NCI-H748 treated with DMSO at 0.1 percent for 48 hours (cell line): Measurements from ENCODE around the gene SIGLEC7.
"Not testable (repeated sequence)": the region's sequence is repeated elsewhere in the genome, so short reads cannot be mapped to it uniquely, and the experiment has no call there.

Experiments used
- DNase-seq: peaks from one replicate; lab custom pipeline; 2025; lab: John Stamatoyannopoulos, UW

Gene SIGLEC7

DNA sequence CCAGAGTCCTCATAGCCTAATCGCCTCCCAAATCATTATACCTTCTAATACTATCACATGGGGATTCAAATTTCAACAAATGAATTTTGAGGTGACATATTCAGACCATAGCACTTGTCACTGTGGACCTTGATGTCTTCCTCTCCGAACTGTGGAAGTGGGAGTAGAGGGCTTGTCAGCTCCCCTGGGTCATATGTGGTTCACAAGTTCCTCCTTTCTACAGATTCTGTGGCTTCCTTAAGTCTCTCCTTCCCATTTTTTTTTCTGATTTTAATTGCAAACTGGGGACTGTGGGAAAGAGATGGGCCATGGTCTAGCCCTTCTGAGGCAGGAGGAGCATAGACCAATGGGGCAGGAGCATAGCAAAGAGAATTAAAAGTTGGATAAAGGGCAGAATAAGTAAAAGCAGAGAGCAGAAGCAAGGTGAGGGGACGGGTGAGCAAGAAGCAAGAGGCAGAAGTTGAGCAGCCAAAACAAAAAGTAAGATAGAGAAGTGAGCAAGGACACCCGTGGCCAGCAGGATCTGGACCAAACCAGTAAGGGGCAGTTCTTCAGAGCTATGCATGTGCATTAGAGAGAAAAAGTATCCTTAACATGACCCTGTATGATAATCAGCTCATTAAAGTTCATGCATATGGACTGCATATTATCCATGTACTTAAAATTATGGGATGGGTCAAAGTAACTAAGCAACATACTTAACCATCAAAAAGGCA is 2.6 kb upstream of the SIGLEC7 start:
- no peak for DNase-seq

DNA sequence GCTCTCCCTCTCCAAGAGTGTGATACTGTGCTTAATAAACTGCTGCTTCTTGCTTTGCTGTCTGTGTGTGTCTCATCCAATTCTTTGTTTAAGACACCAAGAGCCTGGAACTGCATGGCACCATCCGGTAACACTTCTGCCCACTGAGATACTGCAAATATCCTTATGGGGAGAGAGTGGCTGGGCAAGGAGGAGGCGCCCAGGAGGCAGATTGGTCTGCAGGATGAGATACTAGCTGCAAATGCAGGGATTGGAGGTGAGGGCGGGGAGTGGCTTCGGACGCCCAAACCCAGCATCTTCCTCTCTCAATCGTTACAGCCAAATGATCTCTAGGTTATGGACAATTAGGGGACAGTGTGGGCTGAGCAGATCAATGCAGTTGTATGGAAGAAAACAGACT is 1.7 kb upstream of the SIGLEC7 start:
- no peak for DNase-seq

DNA sequence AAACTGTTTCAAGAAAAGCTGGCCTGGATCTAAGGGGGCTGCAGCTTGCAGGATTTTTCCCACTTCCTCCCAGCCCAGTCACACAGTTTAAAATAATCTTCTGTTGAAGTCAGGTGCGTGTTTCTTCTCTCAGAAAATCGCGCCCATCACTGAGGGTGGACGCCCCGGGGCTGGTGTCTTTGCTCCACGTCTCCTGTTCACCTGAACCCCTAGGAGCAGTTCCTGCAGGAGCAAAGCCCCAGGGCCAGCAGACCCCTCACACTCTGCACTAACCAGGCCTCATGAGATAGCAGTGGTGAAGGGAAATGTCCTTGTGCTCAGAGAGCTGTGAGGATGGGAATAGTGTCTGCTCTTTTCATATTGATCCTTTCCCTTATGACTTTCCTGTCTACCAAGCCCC is 920 bp upstream of the SIGLEC7 start:
- DNase-seq: no peak

DNA sequence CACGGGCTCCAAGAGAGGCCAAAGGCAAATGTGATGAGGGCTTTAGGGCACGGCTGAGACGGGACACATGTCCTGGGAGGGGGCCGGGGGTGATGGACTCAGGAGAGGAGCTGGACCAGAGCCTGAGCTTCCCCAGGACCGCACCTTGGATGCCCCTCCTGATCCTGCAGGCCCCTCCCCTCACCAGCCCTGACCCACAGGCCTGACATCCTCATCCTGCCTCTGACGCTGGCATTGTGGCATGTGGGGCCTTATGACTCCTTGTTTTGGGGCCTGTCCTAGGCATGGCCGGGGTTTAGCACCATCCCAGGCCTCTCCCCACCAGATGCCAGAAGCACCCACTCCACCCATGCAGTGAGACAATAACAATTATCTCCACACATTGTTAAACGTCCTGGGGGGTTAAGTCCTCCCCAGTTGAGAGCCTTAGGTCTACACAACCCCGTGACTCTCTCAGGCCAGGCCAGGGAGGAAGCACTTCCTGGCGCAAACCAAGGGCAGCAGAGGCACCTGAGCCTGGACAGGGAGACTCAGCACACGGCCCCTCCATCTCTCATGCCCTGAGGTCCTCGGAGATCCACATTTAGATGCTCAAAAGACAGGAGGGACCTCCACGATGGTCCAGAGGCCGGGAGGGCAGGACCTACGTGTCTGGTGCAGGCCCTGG is 841 bp downstream of the SIGLEC7 start:
- DNase-seq: not testable (repeated sequence)

DNA sequence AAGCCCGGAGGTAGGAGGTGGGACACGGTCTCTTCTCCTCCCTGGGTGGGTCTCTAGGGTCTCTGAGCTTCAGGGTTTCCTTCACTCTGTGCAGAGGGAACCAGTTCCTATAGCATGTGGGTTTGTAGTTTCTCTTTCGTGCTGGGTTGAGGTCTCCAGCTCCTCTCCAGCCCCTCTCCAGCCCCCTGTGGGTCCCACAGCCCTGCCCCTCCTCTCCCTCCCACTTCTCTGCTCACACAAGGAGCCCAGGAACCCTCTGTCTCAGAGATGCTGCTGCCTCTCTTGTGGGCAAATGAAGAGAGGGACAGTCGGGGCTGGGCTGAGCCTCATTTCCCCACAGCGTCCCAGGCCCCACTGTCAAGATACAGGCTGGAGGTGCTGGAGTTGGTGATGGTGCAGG is 1.4 kb downstream of the SIGLEC7 start:
- DNase-seq: no peak

DNA sequence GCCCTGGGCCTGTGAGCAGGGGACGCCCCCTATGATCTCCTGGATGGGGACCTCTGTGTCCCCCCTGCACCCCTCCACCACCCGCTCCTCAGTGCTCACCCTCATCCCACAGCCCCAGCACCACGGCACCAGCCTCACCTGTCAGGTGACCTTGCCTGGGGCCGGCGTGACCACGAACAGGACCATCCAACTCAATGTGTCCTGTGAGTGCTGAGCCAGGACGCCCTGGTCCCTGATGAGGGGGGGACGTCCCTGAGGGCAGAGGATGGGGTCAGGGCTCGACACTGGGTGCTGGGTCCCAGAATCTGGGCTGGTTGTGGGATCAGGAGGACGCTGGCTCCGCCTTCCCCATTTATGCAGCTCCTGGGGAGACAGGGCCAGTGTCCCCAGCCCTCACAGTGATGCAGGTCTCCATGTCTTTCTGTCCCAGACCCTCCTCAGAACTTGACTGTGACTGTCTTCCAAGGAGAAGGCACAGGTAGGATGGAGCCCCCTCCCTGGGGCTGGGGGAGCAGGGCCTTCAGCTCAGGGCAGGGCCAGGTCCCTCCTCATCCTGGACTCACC is 2.5 kb downstream of the SIGLEC7 start:
- DNase-seq: no peak

DNA sequence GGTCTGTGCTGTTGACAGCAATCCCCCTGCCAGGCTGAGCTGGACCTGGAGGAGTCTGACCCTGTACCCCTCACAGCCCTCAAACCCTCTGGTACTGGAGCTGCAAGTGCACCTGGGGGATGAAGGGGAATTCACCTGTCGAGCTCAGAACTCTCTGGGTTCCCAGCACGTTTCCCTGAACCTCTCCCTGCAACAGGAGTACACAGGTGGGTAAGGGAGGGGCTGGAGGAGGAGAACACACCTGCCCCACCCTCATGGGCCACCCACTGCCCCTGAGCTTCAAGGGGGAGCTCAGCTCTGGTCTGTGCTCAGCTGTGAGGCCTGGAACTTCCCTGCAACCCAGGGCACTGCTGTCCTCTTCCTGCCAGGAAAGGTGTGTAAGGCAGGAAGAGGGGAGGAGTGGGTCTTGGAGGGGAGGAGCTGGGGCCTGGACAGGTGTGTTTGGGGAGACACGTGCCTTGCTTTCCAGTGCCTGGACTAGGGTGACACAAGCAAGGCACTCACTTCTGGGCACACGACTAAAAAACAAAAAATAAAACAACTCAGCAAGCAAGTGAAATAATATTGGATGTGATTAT is 3.9 kb downstream of the SIGLEC7 start:
- DNase-seq: no peak

DNA sequence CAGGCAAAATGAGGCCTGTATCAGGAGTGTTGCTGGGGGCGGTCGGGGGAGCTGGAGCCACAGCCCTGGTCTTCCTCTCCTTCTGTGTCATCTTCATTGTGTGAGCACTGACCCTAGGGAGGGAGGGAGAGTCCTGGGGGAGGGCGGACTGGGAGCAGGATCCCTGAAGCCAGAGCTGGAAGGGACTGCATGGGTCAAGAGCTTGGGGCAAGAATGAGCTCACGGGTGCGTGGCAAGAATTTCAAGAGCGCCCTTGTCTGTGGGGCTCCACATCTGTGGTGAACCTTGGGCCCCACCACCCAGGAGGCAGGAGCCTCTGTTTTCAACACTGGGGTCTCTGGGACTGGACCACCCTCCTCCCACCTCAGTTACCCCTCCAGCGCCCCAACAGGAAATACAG is 4.7 kb downstream of the SIGLEC7 start:
- no peak for DNase-seq

DNA sequence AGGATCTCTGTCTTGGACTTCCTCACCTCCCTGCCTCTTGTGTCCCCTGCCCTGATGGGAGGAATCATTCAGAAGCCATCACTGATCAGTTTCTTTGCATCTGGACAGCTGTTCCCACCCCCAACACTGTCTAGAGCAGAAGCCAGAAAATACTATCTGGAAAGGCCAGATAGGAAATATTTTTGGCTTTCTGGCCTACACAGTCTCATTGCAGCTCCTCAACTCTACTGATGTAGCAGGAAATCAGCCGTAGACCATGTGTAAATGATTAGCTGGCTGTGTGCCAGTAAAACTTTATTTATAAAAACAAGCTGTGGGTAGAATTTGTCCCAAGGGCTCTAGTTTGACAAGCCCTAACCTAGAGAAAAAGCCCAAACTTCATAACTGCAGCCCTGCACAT is 5.6 kb downstream of the SIGLEC7 start:
- no peak for DNase-seq

DNA sequence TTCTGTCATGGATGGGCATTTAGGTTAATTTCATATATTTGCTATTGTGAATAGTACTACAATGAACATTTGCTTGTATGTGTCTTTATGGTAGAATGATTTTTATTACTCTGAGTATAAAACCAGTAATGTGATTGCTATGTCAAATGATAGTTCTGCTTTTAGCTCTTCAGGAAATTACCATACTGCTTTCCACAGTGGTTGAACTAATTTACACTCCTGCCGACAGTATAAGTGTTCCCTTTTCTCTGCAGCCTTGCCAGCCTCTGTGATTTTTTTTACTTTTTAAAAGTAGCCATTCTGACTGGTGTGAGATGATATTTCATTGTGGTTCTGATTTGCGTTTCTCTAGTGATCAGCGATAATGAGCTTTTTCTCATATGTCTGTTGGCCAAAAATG is 6.5 kb downstream of the SIGLEC7 start:
- DNase-seq: no peak

DNA sequence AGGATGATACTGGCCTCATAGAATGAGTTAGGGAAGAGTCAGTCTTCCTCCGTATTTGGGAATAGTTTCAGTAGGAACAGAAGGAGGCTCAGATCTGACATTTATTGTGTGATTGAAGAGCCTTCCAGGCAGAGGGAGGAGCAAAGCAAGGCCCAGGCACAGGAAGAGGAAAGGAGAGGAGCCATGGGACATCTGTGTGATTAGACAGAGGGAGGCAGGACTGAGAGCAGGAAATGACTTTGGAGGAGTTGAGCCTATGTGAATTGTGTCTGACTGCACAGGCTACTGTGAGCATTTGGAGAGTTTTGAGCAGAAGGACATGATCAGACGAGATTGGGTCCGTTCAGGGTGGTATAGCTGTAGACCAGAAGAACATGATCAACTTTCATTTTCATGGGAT is 8.5 kb downstream of the SIGLEC7 start:
- DNase-seq: no peak

DNA sequence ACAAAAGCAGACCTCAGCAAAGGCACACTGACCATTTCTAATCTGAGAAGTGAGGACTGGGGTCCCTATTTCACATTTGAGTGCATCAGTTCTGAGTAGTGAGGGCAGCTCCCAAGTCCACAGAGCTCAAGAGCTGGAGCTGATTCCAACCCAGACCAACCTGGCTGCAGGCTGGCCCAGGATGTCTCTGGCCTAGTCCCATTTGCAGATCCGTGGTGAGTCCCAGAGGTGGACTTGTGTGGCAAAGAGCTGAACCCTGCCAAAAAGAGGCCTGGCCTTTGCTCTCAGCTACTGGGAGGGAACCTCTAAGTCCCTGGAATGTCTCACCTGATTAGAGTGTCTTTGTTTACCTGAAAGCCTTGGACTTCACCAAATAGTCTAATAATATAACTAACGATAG is 14.6 kb downstream of the SIGLEC7 start:
- DNase-seq: no peak

DNA sequence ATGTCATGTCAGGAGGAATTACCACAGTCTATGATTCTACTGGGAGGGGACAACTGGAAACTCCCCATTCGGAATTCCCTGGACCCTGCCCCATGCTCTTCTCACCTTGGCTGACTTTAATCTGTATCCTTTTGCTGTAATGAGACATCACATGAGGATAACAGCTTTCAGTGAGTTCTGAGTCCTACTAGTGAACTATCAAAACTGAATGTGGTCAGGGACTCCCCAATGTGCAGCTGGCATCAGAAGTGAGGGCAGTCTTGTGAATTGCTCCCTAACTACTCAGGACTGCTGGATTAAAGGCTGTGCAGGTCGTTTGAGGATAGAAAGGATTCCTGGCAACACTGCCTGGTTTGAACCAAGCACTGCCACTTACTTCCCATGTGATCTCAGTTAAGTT is 15.2 kb downstream of the SIGLEC7 start:
- no peak for DNase-seq

DNA sequence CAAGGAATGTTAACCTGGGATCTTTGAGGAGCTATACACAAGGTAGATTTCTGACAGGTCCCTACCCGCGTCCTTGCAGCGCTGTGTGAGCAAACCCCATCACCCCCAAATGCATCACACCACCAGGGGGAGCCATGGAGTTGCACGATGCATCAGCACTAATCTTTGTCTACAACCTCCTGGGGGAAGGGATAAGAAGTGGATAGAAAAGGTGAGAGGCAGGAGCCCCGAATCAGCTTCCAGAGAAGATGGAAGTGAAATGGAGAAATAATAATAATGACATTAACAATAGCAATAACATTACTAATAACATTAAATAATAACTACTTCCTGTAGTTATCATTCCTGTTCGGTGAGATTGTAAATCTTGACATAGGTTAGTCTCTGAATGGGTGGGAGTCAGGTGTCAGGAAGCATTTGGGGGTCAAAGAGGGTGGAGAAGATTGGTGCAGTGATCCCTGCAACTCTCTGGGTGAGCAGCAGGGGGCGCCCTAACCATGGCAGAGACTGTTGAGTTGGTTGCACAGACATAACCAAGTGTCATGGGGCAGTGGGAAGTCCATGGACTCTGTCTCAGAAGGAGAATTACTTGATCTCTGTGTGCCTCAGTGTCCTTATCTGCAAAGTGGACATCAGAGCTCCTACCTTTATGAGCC is 16.5 kb downstream of the SIGLEC7 start:
- DNase-seq: no peak

DNA sequence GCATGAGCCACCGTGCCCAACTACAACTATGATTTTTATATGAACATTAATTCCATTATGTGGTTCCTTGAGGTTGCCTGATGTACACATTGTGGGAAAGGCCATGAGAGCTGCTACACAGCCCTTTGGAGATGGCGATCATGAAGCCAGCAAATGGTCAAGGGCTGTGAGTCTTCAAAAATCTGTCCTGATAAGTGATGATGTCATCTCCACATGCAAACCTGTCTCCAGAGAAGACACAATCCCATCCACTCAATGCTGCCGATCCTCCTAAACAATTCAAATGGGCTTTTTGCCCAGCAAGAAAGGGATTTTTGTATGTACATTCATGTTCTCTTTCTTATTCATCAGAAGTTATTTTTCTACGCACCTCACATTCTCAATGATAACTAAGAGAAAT is 17.6 kb downstream of the SIGLEC7 start:
- no peak for DNase-seq

DNA sequence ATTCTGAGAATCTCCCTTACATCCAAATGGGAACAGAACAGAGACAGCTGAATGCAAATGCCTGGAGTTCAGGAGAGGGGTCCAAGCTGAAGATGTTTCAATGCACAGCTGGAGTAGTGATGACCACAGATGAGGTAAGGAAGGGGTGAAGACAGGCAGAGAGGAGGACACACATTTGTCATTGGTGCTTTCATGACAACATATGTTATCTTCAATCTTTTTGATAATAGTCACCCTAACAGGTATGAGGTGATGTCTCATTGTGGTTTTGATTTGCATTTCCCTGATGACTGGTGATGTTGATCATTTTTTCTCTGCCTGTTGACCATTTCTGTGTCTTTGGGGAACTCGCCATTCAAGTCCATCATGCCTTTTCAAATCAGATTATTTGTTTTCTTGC is 19.2 kb downstream of the SIGLEC7 start:
- no peak for DNase-seq

DNA sequence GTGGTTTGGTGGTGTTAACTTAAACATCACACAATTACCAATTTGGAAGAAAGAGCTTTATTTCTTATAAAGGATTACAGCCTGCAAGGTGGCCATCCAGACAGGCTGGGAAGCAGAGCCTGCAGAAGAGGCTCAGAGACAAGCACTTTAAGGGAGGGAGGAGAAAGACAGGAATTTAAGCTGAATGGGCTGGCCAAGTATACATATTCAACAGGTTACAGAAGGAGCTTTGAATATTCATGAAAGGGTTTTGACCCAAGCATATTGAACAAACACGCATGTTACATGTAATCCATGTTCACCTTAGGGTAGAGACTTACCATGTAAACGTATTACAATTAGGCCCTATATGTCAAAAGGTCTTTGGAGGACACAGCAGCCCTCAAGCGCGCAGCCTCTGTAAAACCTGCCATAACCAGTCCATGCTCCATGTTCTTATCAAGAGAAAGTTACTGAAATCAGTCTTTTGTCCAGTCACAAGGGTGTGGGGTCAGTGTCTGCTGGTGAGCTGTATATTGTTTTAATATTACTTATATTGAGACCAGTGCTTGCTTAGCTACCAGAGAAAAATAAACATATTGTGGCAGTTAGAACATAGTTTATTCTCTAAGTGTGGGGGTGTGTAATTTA is 19.9 kb downstream of the SIGLEC7 start:
- DNase-seq: no peak

DNA sequence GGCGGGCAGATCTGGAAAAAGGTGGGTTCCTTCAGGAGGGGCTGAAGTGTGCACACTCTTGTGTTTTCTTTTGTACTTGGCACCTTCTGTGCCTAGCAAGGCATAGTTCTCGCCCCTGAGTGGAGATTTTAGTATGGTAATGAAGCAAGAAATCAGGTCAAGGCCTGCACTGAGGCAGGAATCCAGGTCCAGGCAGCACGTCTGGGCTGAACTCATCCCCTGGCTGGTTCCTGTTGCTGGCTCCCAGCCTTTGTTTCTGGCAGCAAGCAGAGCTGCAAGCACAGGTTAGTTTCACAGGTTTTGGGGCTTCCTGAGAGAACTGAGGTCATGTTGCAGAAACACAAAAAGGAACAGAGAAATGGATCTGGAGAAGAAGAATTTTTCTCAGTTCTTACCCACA is 21.2 kb downstream of the SIGLEC7 start:
- no peak for DNase-seq

DNA sequence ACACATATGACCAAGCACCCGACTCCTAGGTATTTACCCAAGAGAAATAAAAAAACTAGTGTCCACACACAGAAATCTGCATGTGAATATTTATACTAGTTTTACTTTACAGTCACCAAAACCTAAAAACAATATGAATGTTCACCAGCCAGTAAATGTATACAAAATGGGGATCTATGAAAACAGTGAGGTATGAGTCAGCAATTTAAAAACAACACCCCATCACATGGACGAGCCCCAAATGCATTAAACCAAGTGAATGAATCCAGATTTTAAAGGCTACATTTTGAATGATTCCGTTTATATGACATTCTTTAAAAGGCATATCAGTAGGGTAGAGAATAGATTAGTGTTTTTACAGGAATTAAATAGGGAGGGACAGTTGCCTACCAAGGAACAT is 22.1 kb downstream of the SIGLEC7 start:
- DNase-seq: no peak

DNA sequence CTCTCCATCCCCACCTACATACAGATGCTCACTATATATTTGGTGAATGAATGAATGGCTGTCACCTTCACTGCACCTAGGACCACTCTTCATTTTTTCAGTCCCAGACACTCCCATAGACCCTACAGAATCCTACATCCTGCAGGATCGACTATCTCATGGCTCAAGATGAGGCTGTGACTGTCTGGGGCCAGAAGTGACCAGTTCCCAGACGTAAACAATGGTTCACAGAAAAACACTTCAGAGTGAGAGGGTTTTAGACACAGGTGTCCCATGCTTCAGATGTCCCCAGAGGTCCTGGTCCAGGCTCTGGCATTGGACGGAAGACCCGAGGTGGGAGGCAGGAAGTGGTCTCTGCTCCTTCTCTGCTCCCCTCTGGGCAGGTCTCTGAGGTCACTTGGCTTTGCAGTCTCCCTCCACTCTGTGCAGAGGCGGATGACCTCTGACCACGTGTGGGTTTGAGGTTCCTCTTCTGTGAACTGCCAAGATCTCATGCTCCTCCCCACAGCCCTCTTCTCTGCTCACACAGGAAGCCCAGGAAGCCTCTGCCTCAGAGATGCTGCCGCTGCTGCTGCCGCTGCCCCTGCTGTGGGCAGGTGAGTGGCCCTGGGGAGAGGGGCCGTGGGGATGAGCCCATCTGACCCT is 24.9 kb downstream of the SIGLEC7 start:
- DNase-seq: no peak

DNA sequence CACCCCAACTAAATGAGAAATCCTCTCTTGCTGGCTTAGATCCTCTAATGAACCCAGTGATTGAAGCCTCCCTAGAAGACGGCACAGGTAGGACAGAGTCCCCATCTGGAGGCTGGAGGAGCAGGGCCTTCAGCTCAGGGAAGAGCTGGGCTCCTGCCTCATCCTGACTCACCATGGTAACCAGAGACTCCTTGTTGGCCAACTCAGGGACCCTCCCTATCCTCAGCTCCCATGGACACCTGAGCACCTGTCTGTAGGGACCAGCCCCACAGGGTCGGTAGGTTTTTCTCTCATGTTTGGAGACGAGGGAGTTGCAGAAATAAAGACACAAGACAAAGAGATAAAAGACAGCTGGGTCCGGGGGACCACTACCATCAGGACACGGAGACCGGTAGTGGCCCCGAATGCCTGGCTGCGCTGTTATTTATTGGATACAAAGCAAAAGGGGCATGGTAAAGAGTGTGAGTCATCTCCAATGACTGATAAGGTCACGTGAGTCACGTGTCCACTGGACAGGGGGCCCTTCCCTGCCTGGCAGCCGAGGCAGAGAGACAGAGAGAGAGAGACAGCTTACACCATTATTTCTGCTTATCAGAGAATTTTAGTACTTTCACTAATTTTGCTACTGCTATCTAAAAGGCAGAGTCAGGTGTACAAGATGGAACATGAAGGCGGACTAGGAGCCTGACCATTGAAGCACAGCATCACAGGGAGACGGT is 26.6 kb downstream of the SIGLEC7 start:
- DNase-seq: no peak
